Gastrocnemius medialis (tissue), 4 donors: Measurements from ENCODE around the gene VWA3A.

ENCODE experiments used
- CTCF ChIP-seq, 5 experiments: fragments of 450-650 bp in 3 of 5; fragments of 200-600 bp in 2 of 5; sonication (generic) in 2 of 5; IDR thresholded peaks in 4 of 5; conservative IDR thresholded peaks in 1 of 5; 1 replicate in 4 of 5; 2 replicates in 1 of 5; pipeline ENCODE4 v1.5.1; 2016 to 2019; ENCODE audit warnings: antibody characterized with exemption in 5 of 5, mild to moderate bottlenecking in 3 of 5, moderate library complexity in 3 of 5
- POLR2A ChIP-seq, 2 donors: fragments of 450-650 bp; IDR thresholded peaks; one replicate each; pipeline ENCODE4 v1.6.1; 2017; ENCODE audit warnings: antibody characterized with exemption in 2 of 2, mild to moderate bottlenecking in 2 of 2, moderate library complexity in 2 of 2

GRCh38 chr16:22063888-22064467 lies 28.4 kb upstream of the VWA3A start:
- TF ChIP-seq POLR2A (IDR thresholded peaks at IDR 0.05) (no peak), CTCF (IDR thresholded peaks at IDR 0.05 in 4 of 5, conservative IDR thresholded peaks at IDR 0.05 in 1 of 5) (no peak)
